Tibial artery (tissue), 4 donors: ENCODE results near the gene MATN3.

Source experiments
- DNase-seq, 2 donors: peaks; one replicate each; pipeline ENCODE4 v3.0.0-alpha.2; 2019
- H3K27ac ChIP-seq, 2 donors: fragments of 200-600 bp; sonication (generic) in 1 of 2; 1 replicate in 1 of 2; 2 replicates in 1 of 2; pipeline ENCODE4 v1.5.1; 2018 to 2019; ENCODE audit warnings: mild to moderate bottlenecking in 1 of 2
- H3K27me3 ChIP-seq, 2 donors: fragments of 200-600 bp; sonication (generic) in 1 of 2; one replicate each; pipeline versions ENCODE4 v1.5.1 to v1.6.0; 2016 to 2019
- H3K36me3 ChIP-seq, 3 donors: fragments of 200-600 bp; sonication (generic) in 2 of 3; one replicate each; pipeline ENCODE4 v1.5.1; 2016 to 2019; ENCODE audit warnings: mild to moderate bottlenecking in 2 of 3
- H3K4me1 ChIP-seq, 4 donors: fragments of 200-600 bp; sonication (generic) in 2 of 4; 1 replicate in 3 of 4; 2 replicates in 1 of 4; pipeline ENCODE4 v1.5.1; 2016 to 2019
- H3K4me3 ChIP-seq, 2 donors: fragments of 200-600 bp; sonication (generic) in 1 of 2; 1 replicate in 1 of 2; 2 replicates in 1 of 2; pipeline ENCODE4 v1.5.1; 2018 to 2019; ENCODE audit warnings: mild to moderate bottlenecking in 2 of 2
- H3K9me3 ChIP-seq, 3 donors: fragments of 200-600 bp; sonication (generic) in 1 of 3; one replicate each; pipeline ENCODE4 v1.5.1; 2016 to 2019
- CTCF ChIP-seq, 2 experiments: fragments of 200-600 bp in 1 of 2; fragments of 450-650 bp in 1 of 2; IDR thresholded peaks; one replicate each; pipeline ENCODE4 v1.5.1; 2017 to 2019; ENCODE audit warnings: antibody characterized with exemption in 2 of 2, mild to moderate bottlenecking in 1 of 2, moderate library complexity in 1 of 2
- intact Hi-C: fragments of 100-400 bp; cut with DNase I; formaldehyde crosslinking; loops from one replicate; pipeline ENCODE4 v1.15.0; 2023; ENCODE audit warnings: low total_unique reads

The MATN3 gene

DNA sequence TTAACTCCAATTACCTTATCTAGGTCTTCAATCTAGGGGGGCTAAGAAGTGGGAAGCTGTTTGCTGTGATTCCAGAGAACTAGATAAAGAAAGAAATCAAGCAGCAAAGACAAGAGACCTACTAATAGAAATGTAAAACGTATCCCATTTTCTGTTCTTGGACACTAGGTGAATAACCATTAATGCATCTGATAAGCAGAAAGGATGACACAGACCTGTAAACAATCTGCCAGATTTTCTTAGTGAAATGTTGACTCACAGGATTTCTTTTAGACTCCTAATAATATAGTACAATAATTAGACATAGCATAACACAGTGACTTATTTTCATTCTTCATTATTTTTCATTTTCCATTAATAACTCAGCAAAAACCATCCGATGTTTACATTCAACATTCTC is 23.9 kb downstream of the MATN3 start:
- no peaks in the 10 kb centered on the region for H3K27me3 ChIP-seq
- H3K4me1 ChIP-seq: peaks cover 0 to 15% (median 8%) of the 10 kb centered on the region in 4 donors
- H3K4me3 ChIP-seq: no peak overlapping the region
- H3K27ac ChIP-seq: no peak overlapping the region
- no peak for TF ChIP-seq CTCF (IDR thresholded peaks at IDR 0.05)
- H3K36me3 ChIP-seq: no peaks in the 10 kb centered on the region
- no peak for DNase-seq
- intact Hi-C loops: no loop called here
- H3K9me3 ChIP-seq: no peaks in the 10 kb centered on the region

DNA sequence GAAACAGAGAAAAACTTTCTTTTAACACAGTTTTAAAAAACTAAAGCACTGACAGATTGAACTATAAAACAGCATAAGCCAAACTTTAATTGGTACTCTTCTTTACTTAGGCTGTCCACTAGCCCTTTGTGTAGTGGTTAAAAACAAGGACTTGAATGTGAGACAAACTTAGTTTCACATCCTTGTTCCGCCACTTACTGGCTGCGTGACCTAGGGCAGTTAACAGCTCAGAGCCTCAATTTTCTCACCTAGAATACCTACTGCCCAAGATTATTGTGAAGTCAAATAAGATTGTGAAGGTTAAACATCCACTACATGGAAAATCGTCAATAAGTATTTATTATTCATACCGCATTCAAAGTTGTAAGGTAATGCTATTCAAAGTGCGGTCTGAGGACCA is 24.5 kb downstream of the MATN3 start:
- peaks cover 0 to 15% (median 8%) of the 10 kb centered on the region in 4 donors for H3K4me1 ChIP-seq
- intact Hi-C loops: no loop called here
- no peaks in the 10 kb centered on the region for H3K9me3 ChIP-seq
- H3K27me3 ChIP-seq: no peaks in the 10 kb centered on the region
- no peak for TF ChIP-seq CTCF (IDR thresholded peaks at IDR 0.05)
- DNase-seq: no peak
- H3K27ac ChIP-seq: no peak overlapping the region
- H3K4me3 ChIP-seq: no peak overlapping the region
- no peaks in the 10 kb centered on the region for H3K36me3 ChIP-seq

DNA sequence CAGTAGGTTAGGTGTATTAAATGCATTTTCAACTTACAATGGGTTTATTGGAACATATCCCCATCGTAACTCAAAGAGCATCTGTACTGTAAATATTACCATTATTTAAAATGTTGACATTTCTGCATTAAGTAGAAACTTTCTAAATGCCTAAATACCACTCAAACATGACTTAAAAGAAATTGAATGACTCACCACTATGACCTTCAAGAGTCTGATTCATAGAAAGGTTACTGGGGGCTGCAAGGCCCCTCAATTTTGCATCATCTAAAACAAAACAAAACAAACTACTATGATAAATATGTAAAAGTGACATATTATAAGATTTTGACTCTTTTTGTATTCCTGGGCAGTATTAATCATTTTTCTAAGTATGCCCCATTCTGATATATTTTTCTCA is 30.2 kb downstream of the MATN3 start:
- peaks cover 4 to 26% (median 18%) of the 10 kb centered on the region in 3 donors for H3K36me3 ChIP-seq
- intact Hi-C loops: no loop called here
- no peaks in the 10 kb centered on the region for H3K4me1 ChIP-seq
- H3K9me3 ChIP-seq: no peaks in the 10 kb centered on the region
- no peaks in the 10 kb centered on the region for H3K27me3 ChIP-seq
- H3K27ac ChIP-seq: no peak overlapping the region
- no peak overlapping the region for H3K4me3 ChIP-seq
- no peak for TF ChIP-seq CTCF (IDR thresholded peaks at IDR 0.05)
- DNase-seq: no peak

DNA sequence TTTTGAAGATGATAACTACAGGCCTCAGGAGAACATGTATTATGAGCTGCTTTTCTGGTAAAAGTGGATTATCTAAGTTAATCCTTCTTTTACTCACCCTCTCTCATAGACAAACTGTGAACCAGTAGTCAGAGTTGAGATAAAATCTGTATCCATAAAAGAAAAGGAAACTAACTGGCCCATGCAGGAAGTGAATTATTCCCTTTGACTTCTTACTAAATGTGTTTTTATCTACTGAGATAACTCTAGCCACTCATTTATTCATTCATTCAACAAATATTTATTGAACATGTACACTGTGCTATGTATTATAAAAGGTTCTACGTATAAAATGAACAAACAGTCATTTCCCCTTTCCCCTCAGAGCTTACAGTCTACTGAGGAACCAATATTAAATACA is 32.5 kb downstream of the MATN3 start:
- no peak for DNase-seq
- no peak for TF ChIP-seq CTCF (IDR thresholded peaks at IDR 0.05)
- H3K4me1 ChIP-seq: no peaks in the 10 kb centered on the region
- H3K9me3 ChIP-seq: no peaks in the 10 kb centered on the region
- H3K36me3 ChIP-seq: peaks cover 6 to 31% (median 29%) of the 10 kb centered on the region in 3 donors
- no peak overlapping the region for H3K4me3 ChIP-seq
- H3K27ac ChIP-seq: no peak overlapping the region
- intact Hi-C loops: no loop called here
- H3K27me3 ChIP-seq: no peaks in the 10 kb centered on the region

- Histone ChIP-seq H3K27me3 (no peaks in the 10 kb centered on the region), H3K27ac (no peak overlapping the region), H3K4me1 (no peaks in the 10 kb centered on the region), H3K9me3 (no peaks in the 10 kb centered on the region), H3K36me3 (peaks cover 22 to 52% (median 24%) of the 10 kb centered on the region in 3 donors), H3K4me3 (no peak overlapping the region)
- no peak for TF ChIP-seq CTCF (IDR thresholded peaks at IDR 0.05)
- DNase-seq: no peak
- intact Hi-C loops: no loop called here
Observed at GRCh38 chr2:19973466-19973865, 39.0 kb downstream of the MATN3 start.

DNA sequence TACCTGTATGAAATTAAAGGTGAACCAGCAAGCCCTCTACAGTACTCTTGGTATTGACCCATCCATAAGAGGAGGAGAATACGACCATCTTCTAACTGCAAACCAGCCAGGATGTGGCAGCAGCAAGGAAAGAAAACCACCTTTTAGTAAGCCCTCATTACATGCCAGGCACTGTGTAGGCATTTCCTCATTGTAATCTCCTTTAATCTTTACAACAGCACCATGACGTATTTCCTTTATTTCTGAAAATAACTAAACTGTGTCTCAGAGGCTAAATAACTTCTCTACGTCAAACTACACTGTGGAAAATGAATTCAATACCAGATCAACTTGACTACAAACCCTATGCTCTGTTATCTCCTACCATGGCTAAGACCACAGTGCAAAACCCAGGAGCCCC is 40.8 kb downstream of the MATN3 start:
- no peaks in the 10 kb centered on the region for H3K27me3 ChIP-seq
- no peak overlapping the region for H3K27ac ChIP-seq
- no peak for DNase-seq
- no peak for TF ChIP-seq CTCF (IDR thresholded peaks at IDR 0.05)
- H3K9me3 ChIP-seq: no peaks in the 10 kb centered on the region
- intact Hi-C loops: no loop called here
- H3K4me1 ChIP-seq: no peaks in the 10 kb centered on the region
- H3K4me3 ChIP-seq: no peak overlapping the region
- H3K36me3 ChIP-seq: peaks cover 13 to 54% (median 26%) of the 10 kb centered on the region in 3 donors
